ENCODE measurements around the gene RAN.
"Not testable (repeated sequence)": the region's sequence is repeated elsewhere in the genome, so short reads cannot be mapped to it uniquely, and the experiment has no call there.

Gene RAN

GRCh38 chr12:130849561-130850417, 22.1 kb upstream of the RAN start:
- DNase-seq, result no peak

- DNase-seq, result no peak
Observed at GRCh38 chr12:130850418-130851021, 21.3 kb upstream of the RAN start.

GRCh38 chr12:130856088-130856487, 15.8 kb upstream of the RAN start:
- DNase-seq, result no peak

GRCh38 chr12:130858084-130858483, 13.8 kb upstream of the RAN start:
- no peak for DNase-seq

- no peak for DNase-seq
Observed at GRCh38 chr12:130859161-130859560, 12.7 kb upstream of the RAN start.

GRCh38 chr12:130860311-130860710, 11.6 kb upstream of the RAN start:
- no peak for DNase-seq

GRCh38 chr12:130862161-130862560, 9.7 kb upstream of the RAN start:
- no peak for DNase-seq

- not testable (repeated sequence) for DNase-seq
Observed at GRCh38 chr12:130862771-130863170, 9.1 kb upstream of the RAN start.

GRCh38 chr12:130863298-130863697, 8.6 kb upstream of the RAN start:
- no peak for DNase-seq

- no peak for DNase-seq
Observed at GRCh38 chr12:130868412-130868811, 3.5 kb upstream of the RAN start.

- DNase-seq, result no peak
Observed at GRCh38 chr12:130870442-130871285, 1.2 kb upstream of the RAN start.

- DNase-seq, result no peak
Observed at GRCh38 chr12:130872179-130873096, 572 bp downstream of the RAN start.

- DNase-seq, result no peak
Observed at GRCh38 chr12:130873106-130873795, 1.4 kb downstream of the RAN start.

- DNase-seq, result no peak
Observed at GRCh38 chr12:130873825-130874224, 2.0 kb downstream of the RAN start.

- no peak for DNase-seq
Observed at GRCh38 chr12:130874696-130875095, 2.8 kb downstream of the RAN start.

GRCh38 chr12:130875193-130875592, 3.3 kb downstream of the RAN start:
- no peak for DNase-seq

- not testable (repeated sequence) for DNase-seq
Observed at GRCh38 chr12:130875708-130876107, 3.8 kb downstream of the RAN start.

- no peak for DNase-seq
Observed at GRCh38 chr12:130876297-130876696, 4.4 kb downstream of the RAN start.

- no peak for DNase-seq
Observed at GRCh38 chr12:130876758-130877157, 4.9 kb downstream of the RAN start.

GRCh38 chr12:130877333-130877732, 5.5 kb downstream of the RAN start:
- DNase-seq, result no peak

All from DMS79 (cell line).